DMS53 treated with DMSO at 0.1 percent for 48 hours (cell line): ENCODE results near the gene WDR33.
"Not testable (repeated sequence)": the region's sequence is repeated elsewhere in the genome, so short reads cannot be mapped to it uniquely, and the experiment has no call there.

Experiments used
- DNase-seq: peaks from one replicate; lab custom pipeline; 2025; ENCODE audit not compliant: unreplicated experiment; lab: John Stamatoyannopoulos, UW

WDR33 gene

DNA sequence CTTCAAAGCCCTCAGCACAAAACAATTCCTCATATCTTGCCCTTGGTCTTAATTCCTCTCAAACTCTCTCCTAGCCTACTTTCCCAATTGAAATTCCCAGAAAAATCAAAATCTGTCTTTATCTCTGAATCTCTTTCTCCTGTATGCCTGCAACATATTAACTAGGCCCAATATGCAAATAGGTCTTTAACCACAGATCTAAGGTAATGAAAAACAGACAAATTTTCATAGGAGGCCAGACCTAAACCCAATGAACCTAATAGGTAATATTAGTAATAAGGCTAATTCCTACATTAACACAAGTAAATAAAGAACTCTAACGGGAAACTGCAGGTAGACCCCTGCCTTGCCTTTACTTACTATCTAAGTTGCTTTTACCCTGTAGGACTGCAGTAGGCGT lies 41.4 kb downstream of the WDR33 start:
- DNase-seq = no peak

GRCh38 chr2:127768775-127769479 lies 42.0 kb downstream of the WDR33 start:
- no peak for DNase-seq

GRCh38 chr2:127763776-127764175 lies 47.2 kb downstream of the WDR33 start:
- no peak for DNase-seq

- DNase-seq = no peak
These were observed 48.1 kb downstream of the WDR33 start for GRCh38 chr2:127762846-127763245.

GRCh38 chr2:127762441-127762840 lies 48.5 kb downstream of the WDR33 start:
- no peak for DNase-seq

DNA sequence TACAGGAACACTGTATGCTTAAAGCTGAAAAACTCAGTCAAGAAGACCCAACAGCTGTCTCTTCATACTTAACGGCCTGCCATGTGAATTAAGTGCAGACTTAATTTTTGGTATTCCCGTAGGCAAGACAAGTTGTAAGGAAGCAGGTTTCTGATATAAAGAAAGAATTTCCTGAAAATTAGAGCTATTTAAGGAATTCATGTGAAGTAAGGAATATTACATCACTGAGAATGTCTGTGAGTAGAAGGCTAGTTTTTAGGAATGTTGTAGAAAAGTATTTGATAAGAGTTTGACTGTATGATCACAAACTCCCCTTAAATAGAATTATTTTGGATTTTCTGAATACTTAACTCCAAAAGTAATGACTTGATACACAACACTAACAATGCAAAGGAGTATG lies 51.0 kb downstream of the WDR33 start:
- DNase-seq = no peak

- DNase-seq = no peak
These were observed 56.8 kb downstream of the WDR33 start for GRCh38 chr2:127754186-127754585.

DNA sequence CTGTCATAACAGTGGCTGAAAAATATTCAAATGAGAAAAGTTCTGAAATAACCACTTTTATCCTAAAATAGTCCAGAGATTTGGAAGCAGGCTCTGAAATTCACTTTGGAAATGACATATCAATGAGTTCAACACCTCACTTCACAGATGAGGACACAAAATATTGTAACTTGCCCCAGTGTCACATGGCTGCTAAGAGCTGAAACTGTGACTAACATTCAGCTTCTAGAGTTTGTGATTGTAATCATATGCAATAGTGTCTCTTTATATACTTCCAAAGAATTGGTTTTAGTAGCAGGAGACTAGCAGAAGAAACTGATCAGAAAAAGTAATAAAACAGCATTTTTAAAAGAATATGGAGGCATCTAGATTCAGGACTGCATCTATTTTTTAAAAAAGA lies 57.6 kb downstream of the WDR33 start:
- DNase-seq = no peak

GRCh38 chr2:127749537-127749936 lies 61.4 kb downstream of the WDR33 start:
- DNase-seq = not testable (repeated sequence)

GRCh38 chr2:127747621-127748020 lies 63.4 kb downstream of the WDR33 start:
- no peak for DNase-seq

DNA sequence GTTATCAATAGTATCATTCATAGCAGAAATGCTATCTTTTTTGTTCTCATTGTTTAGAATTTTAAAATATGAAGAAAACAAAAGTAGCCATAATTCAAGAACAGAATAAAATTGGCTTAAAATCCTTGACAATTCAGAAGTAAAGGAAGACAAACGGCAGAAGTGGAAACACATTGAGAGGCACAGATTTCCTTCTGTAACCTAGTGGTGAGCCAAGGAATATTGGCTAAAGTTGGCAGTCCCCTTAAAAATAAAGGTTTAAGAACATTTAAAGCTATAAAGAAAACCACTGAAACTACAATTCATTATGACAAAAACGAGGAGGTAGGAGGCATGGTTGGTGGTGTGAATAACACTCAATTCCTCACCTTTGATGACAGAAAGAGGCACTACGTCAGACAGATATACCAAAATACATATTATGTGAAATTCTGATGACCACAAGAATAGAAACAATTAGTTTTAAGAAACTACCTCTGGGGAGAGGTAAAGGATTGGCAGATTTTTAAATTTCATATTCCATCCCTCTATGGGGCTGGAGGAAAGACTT lies 67.4 kb downstream of the WDR33 start:
- DNase-seq = no peak

DNA sequence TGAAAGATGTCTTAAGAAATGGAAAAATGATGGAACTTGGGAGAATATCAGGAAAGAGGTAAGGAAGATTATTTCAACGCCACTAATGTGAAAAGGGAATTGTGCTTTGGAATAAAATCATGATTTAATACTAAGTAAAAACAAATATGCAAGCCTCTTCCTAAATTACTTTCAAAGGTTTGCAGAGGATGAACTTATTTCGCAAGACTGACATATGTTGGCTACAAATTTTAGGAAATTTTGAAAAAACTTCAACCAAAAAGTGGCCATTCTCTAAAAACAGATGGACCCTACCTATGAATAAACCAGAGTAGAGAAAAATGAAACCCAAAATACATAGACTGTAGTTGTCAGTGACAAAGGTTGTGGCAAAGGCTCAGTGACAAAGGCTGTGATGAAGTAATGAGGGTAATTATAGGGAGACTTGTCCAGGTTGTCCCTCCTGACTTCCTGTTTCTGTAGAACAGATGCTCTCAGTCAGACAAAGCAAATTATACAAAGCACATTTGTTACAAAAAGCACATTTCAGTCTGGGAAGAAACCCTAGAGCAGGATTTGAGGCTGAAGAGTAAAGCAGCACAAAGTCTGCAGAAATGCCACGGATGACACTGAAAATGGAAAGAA lies 70.2 kb downstream of the WDR33 start:
- DNase-seq = no peak

DNA sequence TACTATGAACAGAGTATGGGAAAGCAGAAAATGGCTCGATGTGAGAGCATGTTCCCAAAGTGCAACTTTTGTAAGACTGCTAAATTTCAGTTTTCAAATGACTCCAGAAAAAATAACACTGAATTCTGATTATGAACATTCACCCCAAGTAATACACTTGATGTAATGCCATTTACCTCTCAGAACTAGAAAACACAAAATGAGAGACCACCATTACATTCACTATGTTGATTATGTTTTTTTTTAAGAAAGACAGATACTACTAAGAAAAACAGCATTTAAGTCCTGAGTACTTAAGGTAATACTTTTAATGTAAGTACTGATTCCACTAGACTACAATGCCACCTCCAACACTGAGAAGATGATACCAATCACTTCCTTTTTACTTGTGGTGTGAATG lies 71.2 kb downstream of the WDR33 start:
- DNase-seq = no peak

DNA sequence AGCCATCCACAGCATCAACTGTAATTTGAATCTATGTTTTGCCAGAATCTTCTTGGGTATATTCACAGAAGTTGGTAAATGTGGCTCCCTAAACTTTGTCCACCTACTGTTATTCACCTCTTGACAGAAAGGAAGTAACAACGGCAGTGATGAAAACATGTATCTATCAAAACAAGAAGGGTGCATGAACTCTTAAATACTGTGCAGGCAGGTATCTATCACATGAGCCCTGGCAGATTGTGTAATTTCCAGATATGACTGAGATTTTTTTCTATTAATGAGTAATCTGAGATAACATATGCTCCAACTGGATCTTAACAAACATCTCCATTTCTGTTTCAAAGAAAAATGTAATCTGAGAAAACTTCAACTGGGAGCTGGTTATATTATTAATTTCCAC lies 73.1 kb downstream of the WDR33 start:
- DNase-seq = no peak

DNA sequence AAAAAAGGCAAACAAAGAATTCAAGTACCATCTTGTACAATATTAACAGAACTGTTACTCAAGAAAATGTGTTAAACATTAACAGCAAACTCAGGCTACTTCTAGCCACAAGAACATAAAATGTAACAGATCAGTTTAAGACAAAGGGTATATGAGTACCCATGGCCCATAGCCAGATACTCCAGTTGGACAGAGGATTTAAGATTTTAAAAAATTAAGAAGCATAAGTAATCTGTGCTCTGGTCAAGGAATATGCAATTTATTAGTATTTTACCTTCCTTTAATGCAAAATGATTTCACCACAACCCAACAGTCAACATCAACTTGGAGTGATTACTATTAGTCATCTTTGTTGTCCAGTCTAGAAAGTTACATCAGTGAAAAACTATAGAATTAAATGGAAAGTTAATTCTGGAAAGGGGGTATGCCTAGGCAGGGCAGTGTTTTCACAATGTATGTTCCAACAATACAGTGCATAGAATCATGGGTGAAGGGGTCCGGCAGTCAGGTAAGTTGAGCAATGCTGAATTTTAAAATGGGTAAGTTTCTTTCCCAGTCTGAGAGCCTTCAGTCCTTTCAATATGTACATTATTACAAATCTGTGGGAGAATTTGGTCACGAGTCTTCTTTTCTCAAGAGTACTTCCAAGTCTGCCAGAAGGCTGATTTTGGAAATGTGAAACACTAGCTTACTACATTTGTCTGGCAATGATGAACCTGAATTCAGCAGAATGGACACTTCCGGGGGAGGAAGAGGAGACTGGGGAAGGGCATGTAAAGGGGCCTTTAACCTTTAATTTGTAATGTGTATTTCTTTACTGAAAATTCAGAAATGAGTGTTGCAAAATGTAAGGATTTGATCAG lies 75.2 kb downstream of the WDR33 start:
- DNase-seq = no peak

- DNase-seq = no peak
These were observed 75.9 kb downstream of the WDR33 start for GRCh38 chr2:127735044-127735443.

GRCh38 chr2:127733816-127734537 lies 77.0 kb downstream of the WDR33 start:
- no peak for DNase-seq

- no peak for DNase-seq
These were observed 77.7 kb downstream of the WDR33 start for GRCh38 chr2:127733113-127733815.

DNA sequence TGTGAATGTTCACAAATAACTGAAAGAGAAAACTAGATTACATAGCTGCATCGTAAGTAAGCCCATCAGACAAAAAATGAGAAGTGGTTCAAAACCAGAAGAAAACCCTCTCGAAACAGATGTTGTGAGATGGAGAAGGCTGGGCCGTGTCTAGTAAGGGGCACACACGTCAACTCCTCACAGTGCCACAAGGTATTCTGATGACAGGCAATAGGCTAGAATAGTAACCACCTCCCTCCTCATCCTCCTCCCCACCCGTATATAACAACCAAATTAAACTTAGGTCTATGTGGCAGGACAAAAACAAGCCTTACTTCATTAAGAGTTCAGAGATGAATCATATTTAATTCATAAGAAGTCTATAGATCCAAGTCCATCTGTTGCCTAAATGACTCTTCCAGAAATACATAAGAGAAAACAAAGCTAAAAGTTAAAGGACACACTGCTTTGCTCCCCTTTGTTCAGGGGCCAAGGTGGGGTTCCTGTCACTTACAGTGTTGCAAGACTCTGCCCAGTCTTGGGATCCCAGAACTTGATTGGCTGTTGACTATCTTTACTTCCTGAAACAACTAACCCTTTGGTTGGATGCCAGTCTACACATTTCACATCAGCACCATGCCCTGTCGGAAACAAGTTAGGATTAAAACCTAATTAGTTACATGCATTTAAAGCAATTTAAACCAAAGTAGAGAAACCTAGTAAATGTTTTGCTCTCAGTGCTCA lies 84.7 kb downstream of the WDR33 start:
- DNase-seq = no peak

- DNase-seq = no peak
These were observed 88.2 kb downstream of the WDR33 start for GRCh38 chr2:127722807-127723206.
